HFFc6 (cell line): ENCODE results near the gene NOBOX. TPM values are rescaled to one million over a fixed set of nuclear protein-coding genes. Genes with fewer than 3 reads are reported as not detected.

ENCODE experiments used
- DNase-seq: peaks from one replicate; pipeline ENCODE4 v3.0.0-alpha.2; 2018
- H3K27ac Mint-ChIP-seq: 2 replicates; pipeline ENCODE4 v1.8.0; 2020; ENCODE audit warnings: mild to moderate bottlenecking, mixed read lengths
- H3K27me3 Mint-ChIP-seq: 2 replicates; pipeline ENCODE4 v1.8.0; 2021; ENCODE audit warnings: mild to moderate bottlenecking, moderate library complexity, mixed read lengths; ENCODE audit not compliant: insufficient read depth
- H3K36me3 Mint-ChIP-seq: 2 replicates; pipeline ENCODE4 v1.8.0; 2021; ENCODE audit warnings: low read depth, mixed read lengths
- H3K4me1 Mint-ChIP-seq: 2 replicates; pipeline ENCODE4 v1.8.0; 2020; ENCODE audit warnings: low read depth, mixed read lengths
- H3K4me3 Mint-ChIP-seq: 2 replicates; pipeline ENCODE4 v1.8.0; 2020; ENCODE audit warnings: mild to moderate bottlenecking, moderate library complexity, mixed read lengths
- H3K9me3 Mint-ChIP-seq: 2 replicates; pipeline ENCODE4 v1.8.0; 2020; ENCODE audit warnings: mild to moderate bottlenecking, mixed read lengths
- total RNA-seq, 6 experiments: library from RNA; stranded (reverse); fragmentation: NEBNext Ultra II Directional; extraction: Animal tissue kit (Norgen Biotek cat#: 25700); gene quantifications; 2 replicates in 1 of 6; 3 replicates in 5 of 6; pipeline ENCODE4 v1.2.3, GENCODE V29; 2021
- TF ChIP-seq, protein P1 (sequence below): fragments of 200-600 bp; sonication (generic); IDR thresholded peaks from 2 replicates; pipeline ENCODE4 v1.5.0; 2021; ENCODE audit warnings: antibody characterized with exemption, mild to moderate bottlenecking

The NOBOX gene
- total RNA-seq, 6 experiments from 2014 or later = not detected

DNA sequence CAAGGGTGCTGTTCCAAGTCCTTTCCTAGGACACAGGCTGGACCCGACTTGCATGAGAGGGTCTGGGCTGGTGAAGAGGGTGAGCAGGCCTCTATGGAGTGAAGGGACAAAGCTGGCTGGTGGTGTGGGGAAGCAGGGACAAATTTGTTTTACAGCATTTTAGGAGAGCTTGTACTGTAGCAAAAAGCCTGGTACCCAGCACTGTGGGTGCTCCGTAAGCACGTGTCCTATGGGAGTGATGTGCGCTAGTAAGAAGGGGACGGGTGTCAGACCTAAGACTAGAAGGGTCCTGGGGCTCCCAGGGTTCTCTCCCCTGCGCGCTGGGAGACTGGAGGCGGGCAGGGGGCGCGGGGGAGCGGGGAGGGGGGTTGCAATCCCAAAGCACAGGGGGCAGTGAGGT lies 391 bp downstream of the NOBOX start:
- Mint-ChIP-seq H3K4me3 (no peak overlapping the region), H3K27me3 (peaks cover 3% of the 10 kb centered on the region; the same call in 1 of the 2 replicates), H3K36me3 (no peaks in the 10 kb centered on the region), H3K9me3 (peaks cover 12% of the 10 kb centered on the region), H3K4me1 (peaks cover 10% of the 10 kb centered on the region), H3K27ac (no peak overlapping the region)
- no peak for DNase-seq
- TF ChIP-seq, protein P1, sequence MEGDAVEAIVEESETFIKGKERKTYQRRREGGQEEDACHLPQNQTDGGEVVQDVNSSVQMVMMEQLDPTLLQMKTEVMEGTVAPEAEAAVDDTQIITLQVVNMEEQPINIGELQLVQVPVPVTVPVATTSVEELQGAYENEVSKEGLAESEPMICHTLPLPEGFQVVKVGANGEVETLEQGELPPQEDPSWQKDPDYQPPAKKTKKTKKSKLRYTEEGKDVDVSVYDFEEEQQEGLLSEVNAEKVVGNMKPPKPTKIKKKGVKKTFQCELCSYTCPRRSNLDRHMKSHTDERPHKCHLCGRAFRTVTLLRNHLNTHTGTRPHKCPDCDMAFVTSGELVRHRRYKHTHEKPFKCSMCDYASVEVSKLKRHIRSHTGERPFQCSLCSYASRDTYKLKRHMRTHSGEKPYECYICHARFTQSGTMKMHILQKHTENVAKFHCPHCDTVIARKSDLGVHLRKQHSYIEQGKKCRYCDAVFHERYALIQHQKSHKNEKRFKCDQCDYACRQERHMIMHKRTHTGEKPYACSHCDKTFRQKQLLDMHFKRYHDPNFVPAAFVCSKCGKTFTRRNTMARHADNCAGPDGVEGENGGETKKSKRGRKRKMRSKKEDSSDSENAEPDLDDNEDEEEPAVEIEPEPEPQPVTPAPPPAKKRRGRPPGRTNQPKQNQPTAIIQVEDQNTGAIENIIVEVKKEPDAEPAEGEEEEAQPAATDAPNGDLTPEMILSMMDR = no peak

DNA sequence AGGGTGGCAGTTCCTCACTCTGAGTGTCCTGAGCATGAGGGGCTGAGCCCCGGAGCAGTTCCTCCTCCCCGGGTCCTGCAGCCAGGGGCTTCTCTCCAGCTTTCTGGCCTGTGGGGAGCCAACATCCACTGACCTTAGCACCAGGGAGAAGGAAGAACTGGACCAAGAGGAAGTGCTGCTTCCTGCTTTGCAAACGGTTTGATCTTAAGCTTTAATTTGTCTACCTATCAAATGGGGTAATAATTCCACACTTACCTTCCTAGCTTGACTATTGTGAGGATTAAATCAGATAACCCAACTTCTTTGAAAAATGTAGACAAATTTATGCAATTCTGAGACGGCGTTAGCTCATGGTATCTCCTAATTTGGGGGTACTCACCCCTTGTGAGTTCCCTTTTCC lies 2.0 kb downstream of the NOBOX start:
- Mint-ChIP-seq H3K4me1 (peaks cover 10% of the 10 kb centered on the region), H3K27ac (no peak overlapping the region), H3K9me3 (peaks cover 12% of the 10 kb centered on the region), H3K4me3 (no peak overlapping the region), H3K36me3 (no peaks in the 10 kb centered on the region), H3K27me3 (peaks cover 4% of the 10 kb centered on the region; the same call in 1 of the 2 replicates)
- TF ChIP-seq, protein P1 = no peak
- DNase-seq = no peak

DNA sequence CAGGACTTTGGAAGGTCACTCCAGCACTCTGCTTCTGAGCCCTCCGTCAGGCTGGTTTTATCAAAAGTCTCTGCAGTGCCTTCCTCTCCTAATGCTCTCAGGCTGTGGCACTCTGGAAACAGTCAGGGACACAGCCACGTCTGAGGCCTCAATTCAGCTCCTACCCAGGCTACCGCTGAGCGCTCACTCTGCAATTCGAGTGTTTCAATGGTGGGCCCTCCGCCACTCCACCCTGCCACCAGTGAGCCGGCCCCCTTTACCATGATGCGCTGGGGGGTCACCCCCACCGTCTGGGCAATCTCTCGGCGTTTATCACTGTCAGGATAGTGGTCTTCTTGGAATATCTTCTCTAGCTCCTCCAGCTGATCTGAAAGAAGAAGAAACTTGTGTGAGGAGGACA lies 3.5 kb downstream of the NOBOX start:
- TF ChIP-seq, protein P1 = no peak
- Mint-ChIP-seq H3K9me3 (peaks cover 12% of the 10 kb centered on the region), H3K4me1 (peaks cover 6% of the 10 kb centered on the region), H3K4me3 (no peak overlapping the region), H3K36me3 (no peaks in the 10 kb centered on the region), H3K27me3 (peaks cover 4% of the 10 kb centered on the region; the same call in 1 of the 2 replicates), H3K27ac (no peak overlapping the region)
- DNase-seq = no peak

GRCh38 chr7:144398911-144399310 lies 4.6 kb downstream of the NOBOX start:
- peaks cover 2% of the 10 kb centered on the region; the same call in 1 of the 2 replicates for H3K27me3 Mint-ChIP-seq
- H3K4me3 Mint-ChIP-seq = no peak overlapping the region
- H3K9me3 Mint-ChIP-seq = peaks cover 12% of the 10 kb centered on the region
- H3K27ac Mint-ChIP-seq = no peak overlapping the region
- TF ChIP-seq, protein P1 = no peak
- DNase-seq = no peak
- no peaks in the 10 kb centered on the region for H3K4me1 Mint-ChIP-seq
- no peaks in the 10 kb centered on the region for H3K36me3 Mint-ChIP-seq

- Mint-ChIP-seq H3K4me1 (no peaks in the 10 kb centered on the region), H3K27ac (no peak overlapping the region), H3K36me3 (no peaks in the 10 kb centered on the region), H3K4me3 (no peak overlapping the region), H3K27me3 (peaks cover 2% of the 10 kb centered on the region; the same call in 1 of the 2 replicates), H3K9me3 (peaks cover 12% of the 10 kb centered on the region)
- TF ChIP-seq, protein P1 = no peak
- DNase-seq = no peak
Observed at GRCh38 chr7:144398291-144398690, 5.2 kb downstream of the NOBOX start.

DNA sequence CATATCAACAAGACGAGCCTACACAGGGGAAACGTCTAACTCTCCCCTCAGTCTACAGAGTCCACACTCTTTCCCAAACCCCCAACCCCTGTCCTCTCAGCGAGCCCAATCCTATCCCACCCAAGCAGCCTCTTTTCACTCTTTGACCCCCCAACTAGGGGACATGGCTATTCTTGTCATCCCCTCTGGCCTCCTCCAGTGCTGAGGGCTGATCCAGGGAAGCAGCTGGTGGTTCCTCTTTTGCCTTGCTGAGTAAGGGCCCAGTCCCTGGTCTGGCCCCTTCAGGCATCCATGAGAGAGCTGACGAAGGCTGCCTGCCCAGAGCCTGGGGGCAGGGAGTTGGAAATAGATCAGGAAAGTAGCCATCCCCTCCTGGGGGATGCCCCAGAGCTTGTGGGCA lies 6.4 kb downstream of the NOBOX start:
- no peaks in the 10 kb centered on the region for H3K4me1 Mint-ChIP-seq
- peaks cover 7% of the 10 kb centered on the region for H3K9me3 Mint-ChIP-seq
- TF ChIP-seq, protein P1 = no peak
- no peaks in the 10 kb centered on the region for H3K36me3 Mint-ChIP-seq
- no peak overlapping the region for H3K4me3 Mint-ChIP-seq
- DNase-seq = no peak
- H3K27ac Mint-ChIP-seq = no peak overlapping the region
- peaks cover 2% of the 10 kb centered on the region; the same call in 1 of the 2 replicates for H3K27me3 Mint-ChIP-seq
